Tibial nerve (tissue), 4 donors: ENCODE measurements around the gene ARHGAP27. TPM values are rescaled to one million over a fixed set of nuclear protein-coding genes. Genes with fewer than 3 reads are reported as not detected.
"Not testable (repeated sequence)": the region's sequence is repeated elsewhere in the genome, so short reads cannot be mapped to it uniquely, and the experiment has no call there.

Experiments
- DNase-seq, 2 donors: peaks; one replicate each; pipeline ENCODE4 v3.0.0-alpha.2; 2019; ENCODE audit warnings: low spot score in 2 of 2
- H3K27ac ChIP-seq, 4 donors: fragments of 200-600 bp; sonication (generic) in 3 of 4; one replicate each; pipeline ENCODE4 v1.5.1; 2017 to 2019; ENCODE audit warnings: mild to moderate bottlenecking in 1 of 4
- H3K27me3 ChIP-seq, 2 donors: fragments of 200-600 bp; sonication (generic) in 1 of 2; one replicate each; pipeline versions ENCODE4 v1.5.1 to v1.6.0; 2017 to 2019
- H3K36me3 ChIP-seq, 3 donors: fragments of 200-600 bp; sonication (generic); one replicate each; pipeline ENCODE4 v1.5.1; 2018 to 2019
- H3K4me1 ChIP-seq, 4 donors: fragments of 200-600 bp; sonication (generic) in 3 of 4; one replicate each; pipeline ENCODE4 v1.5.1; 2017 to 2019
- H3K4me3 ChIP-seq, 4 donors: fragments of 200-600 bp; sonication (generic) in 3 of 4; one replicate each; pipeline ENCODE4 v1.5.1; 2017 to 2019; ENCODE audit warnings: mild to moderate bottlenecking in 1 of 4, moderate library complexity in 1 of 4
- H3K9me3 ChIP-seq, 4 donors: fragments of 200-600 bp; sonication (generic) in 3 of 4; one replicate each; pipeline ENCODE4 v1.5.1; 2017 to 2019
- EP300 ChIP-seq, 2 donors: sonication (generic); formaldehyde crosslinking; IDR thresholded peaks; one replicate each; pipeline ENCODE4 v1.6.1; 2017; ENCODE audit warnings: antibody characterized with exemption in 2 of 2, mild to moderate bottlenecking in 1 of 2
- POLR2A ChIP-seq, 2 donors: fragments of 450-650 bp; IDR thresholded peaks; one replicate each; pipeline ENCODE4 v1.6.1; 2017; ENCODE audit warnings: antibody characterized with exemption in 2 of 2, mild to moderate bottlenecking in 2 of 2, moderate library complexity in 2 of 2
- WGBS, 2 donors: methylation state at CpG; one replicate each; pipeline ENCODE4 v1.1.5; 2018; 5-methylcytosine and 5-hydroxymethylcytosine counted together
- total RNA-seq, 4 donors: library from RNA; depleted of rRNA; stranded (reverse); fragments of >200 nt; gene quantifications; one replicate each; pipeline ENCODE4 v1.1.0, GENCODE V29; 2016
- TF ChIP-seq, protein P1 (sequence below), 5 experiments: fragments of 200-600 bp in 3 of 5; fragments of 450-650 bp in 2 of 5; sonication (generic) in 3 of 5; IDR thresholded peaks; one replicate each; pipeline ENCODE4 v1.5.1; 2016 to 2019; ENCODE audit warnings: antibody characterized with exemption in 5 of 5, mild to moderate bottlenecking in 3 of 5, moderate library complexity in 2 of 5

ARHGAP27 gene
- total RNA-seq, 4 donors from 2014 or later, result 18.4 to 36.3 (median 22.5) TPM

DNA sequence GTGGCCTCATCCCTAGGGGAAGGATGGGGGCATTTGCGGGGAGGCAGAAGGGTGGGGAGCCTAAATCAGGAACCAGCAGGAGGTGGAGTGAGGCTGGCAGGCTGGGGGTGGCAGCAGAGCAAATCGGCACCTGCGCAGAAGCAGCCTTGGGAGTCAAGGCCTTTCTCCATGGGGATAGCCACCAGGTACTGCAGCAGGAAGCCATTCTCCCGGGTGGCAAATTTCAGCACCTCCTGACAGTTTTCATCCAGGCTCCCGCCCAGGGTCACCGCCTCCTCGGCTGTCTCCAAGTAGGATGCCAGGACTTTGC, 20.5 kb upstream of the ARHGAP27 start:
- H3K4me1 ChIP-seq, DNase-seq, H3K27me3 ChIP-seq, H3K4me3 ChIP-seq, H3K9me3 ChIP-seq, H3K27ac ChIP-seq: not testable (repeated sequence)
- H3K36me3 ChIP-seq, result peaks cover 0 to 71% (median 0%) of the 10 kb centered on the region in 3 donors
- WGBS, 2 donors, result 57 to 97% methylated on average over 2 to 3 of the region's 7 CpGs

DNA sequence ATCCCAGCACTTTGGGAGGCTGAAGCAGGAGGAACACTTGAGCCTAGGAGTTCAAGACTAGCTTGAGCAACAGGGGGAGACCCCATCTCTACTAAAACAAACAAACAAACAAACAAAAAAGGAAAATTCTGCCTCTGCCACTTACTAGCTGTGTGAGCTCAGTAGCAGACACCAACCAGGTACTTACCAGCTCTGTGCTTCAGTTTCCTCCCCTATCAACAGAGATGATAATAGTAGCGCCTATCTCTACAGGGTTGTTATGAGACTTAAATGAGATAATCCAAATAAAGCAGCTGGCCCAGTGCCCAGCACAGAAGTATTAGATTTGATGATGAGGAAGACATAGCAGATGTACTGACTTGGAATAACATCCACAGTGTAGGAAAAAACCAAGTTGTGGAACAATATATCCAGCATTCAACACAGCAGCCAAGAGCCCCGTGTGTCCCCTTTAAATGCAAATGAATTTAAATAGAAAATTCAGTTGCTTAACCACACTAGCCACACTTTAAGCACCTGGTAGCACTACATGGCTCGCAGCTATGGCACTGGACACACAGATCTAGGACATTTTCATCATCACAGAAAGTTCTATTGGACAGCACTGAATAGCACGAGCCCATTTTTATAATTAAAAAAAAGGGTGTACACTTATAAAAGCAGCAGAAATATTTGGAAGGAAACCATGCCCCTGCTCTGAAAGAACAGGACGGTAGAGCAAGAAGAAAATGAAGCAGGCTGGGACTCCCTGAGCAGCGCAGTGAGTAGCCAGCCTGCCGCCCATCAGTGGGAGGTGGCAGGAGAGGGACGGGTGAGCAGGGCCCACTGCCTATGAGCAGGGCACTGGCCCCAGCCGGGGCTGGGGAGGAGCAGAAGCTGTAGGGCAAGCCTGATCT, 19.9 kb upstream of the ARHGAP27 start:
- H3K9me3 ChIP-seq, H3K4me1 ChIP-seq, H3K27me3 ChIP-seq, DNase-seq, H3K4me3 ChIP-seq, H3K27ac ChIP-seq: not testable (repeated sequence)
- 72 to 84% methylated on average over 9 of the region's 9 CpGs for WGBS, 2 donors
- peaks cover 0 to 75% (median 0%) of the 10 kb centered on the region in 3 donors for H3K36me3 ChIP-seq

DNA sequence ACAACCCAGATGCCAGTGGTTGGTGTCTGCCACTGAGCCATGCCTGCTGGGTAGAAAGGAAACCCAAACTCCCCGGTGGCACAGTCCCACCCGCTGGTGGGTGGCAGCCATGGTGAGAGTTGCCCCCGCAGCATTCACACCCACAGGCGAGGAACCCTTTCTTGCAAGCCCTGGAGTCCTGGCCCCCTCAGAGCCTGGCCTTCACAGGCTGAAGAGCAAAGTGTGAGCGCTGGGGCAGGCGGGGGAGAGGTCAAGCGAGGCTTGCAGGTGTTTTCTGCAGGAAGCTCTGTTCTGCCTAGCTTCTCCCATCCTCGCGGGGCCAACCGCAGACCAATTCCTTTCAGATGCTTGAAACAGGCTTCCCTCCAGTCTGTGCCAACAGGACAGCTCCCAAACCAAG, 19.0 kb upstream of the ARHGAP27 start:
- H3K36me3 ChIP-seq, result peaks cover 0 to 77% (median 0%) of the 10 kb centered on the region in 3 donors
- not testable (repeated sequence) for H3K4me3 ChIP-seq, H3K27ac ChIP-seq, H3K9me3 ChIP-seq, DNase-seq, H3K27me3 ChIP-seq, H3K4me1 ChIP-seq
- 68 to 82% methylated on average over 3 to 4 of the region's 10 CpGs for WGBS, 2 donors

DNA sequence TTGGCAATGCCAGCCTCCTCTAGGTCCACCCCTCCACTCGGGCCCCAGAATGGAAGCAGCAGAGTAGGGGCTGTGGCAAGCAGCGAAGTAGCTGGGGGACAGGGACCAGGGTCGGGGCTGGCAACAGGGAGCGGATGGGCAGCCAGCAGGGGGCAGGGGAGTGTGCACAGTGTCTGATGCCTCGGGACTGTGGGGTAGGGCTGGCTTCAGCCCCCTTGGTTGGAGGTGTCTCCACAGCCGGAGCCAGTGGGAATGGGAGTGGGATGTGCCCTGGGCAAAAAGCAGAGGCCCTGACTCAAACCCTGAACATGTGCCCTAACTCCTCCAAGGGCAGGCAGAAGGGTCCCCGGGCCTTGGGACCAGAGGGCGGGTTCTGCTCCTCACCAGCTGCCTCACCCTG, 18.5 kb upstream of the ARHGAP27 start:
- TF ChIP-seq EP300 (IDR thresholded peaks at IDR 0.05) (no peak), POLR2A (IDR thresholded peaks at IDR 0.05) (no peak)
- TF ChIP-seq, protein P1, sequence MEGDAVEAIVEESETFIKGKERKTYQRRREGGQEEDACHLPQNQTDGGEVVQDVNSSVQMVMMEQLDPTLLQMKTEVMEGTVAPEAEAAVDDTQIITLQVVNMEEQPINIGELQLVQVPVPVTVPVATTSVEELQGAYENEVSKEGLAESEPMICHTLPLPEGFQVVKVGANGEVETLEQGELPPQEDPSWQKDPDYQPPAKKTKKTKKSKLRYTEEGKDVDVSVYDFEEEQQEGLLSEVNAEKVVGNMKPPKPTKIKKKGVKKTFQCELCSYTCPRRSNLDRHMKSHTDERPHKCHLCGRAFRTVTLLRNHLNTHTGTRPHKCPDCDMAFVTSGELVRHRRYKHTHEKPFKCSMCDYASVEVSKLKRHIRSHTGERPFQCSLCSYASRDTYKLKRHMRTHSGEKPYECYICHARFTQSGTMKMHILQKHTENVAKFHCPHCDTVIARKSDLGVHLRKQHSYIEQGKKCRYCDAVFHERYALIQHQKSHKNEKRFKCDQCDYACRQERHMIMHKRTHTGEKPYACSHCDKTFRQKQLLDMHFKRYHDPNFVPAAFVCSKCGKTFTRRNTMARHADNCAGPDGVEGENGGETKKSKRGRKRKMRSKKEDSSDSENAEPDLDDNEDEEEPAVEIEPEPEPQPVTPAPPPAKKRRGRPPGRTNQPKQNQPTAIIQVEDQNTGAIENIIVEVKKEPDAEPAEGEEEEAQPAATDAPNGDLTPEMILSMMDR (IDR thresholded peaks at IDR 0.05), result no peak

DNA sequence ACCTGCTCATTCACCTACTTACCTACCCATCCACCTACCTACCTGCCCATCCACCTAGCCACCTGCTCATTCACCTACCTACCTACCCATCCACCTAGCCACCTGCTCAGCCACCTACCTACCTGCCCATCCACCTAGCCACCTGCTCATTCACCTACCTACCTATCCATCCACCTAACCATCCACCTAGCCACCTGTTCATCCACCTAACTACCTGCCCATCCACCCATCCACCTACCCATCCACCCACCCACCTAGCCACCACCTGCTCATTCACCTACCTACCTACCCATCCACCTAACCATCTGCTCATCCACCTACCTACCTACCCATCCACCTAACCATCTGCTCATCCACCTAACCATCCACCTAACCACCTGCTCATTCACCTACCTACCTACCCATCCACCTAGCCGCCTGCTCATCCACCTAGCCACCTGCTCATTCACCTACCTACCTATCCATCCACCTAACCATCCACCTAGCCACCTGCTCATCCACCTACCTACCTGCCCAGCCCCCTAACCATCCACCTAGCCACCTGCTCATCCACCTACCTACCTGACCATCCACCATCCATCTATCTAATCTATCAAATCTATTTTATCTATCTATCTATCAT, 17.1 kb upstream of the ARHGAP27 start:
- 92 to 97% methylated on average over 1 of the region's 1 CpG for WGBS, 2 donors
- not testable (repeated sequence) for H3K9me3 ChIP-seq, H3K4me3 ChIP-seq, H3K27ac ChIP-seq, H3K27me3 ChIP-seq, DNase-seq
- Histone ChIP-seq H3K36me3 (peaks cover 0 to 76% (median 0%) of the 10 kb centered on the region in 3 donors), H3K4me1 (peaks cover 0 to 11% (median 0%) of the 10 kb centered on the region in 4 donors)

More for the DNA sequence above, 18.5 kb upstream of the ARHGAP27 start:
- no peak overlapping the region for H3K27ac ChIP-seq
- no peaks in the 10 kb centered on the region for H3K9me3 ChIP-seq
- no peak for DNase-seq
- peaks cover 0 to 74% (median 0%) of the 10 kb centered on the region in 3 donors for H3K36me3 ChIP-seq
- WGBS, 2 donors, result 85 to 88% methylated on average over 7 of the region's 8 CpGs
- peaks cover 0 to 7% (median 0%) of the 10 kb centered on the region in 4 donors for H3K4me1 ChIP-seq
- no peak overlapping the region for H3K4me3 ChIP-seq
- H3K27me3 ChIP-seq, result no peaks in the 10 kb centered on the region

DNA sequence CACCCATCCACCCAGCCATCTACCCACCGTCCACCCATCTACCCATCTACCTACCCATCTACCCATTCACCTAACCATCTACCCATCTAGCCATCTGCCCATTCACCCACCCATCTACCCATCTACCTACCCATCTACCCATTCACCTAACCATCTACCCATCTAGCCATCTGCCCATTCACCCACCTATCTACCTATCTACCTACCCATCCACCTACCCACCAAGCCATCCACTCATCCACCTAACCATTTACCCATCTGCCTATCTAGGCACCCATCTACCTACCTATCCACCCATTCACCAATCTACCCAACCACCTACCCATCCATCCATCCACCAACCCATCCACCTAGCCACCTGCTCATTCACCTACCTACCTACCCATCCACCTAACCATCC, 16.6 kb upstream of the ARHGAP27 start:
- H3K27me3 ChIP-seq, DNase-seq, H3K27ac ChIP-seq, H3K4me3 ChIP-seq, H3K9me3 ChIP-seq: not testable (repeated sequence)
- Histone ChIP-seq H3K36me3 (peaks cover 0 to 76% (median 0%) of the 10 kb centered on the region in 3 donors), H3K4me1 (peaks cover 0 to 11% (median 0%) of the 10 kb centered on the region in 4 donors)
- 90 to 96% methylated on average over 1 of the region's 1 CpG for WGBS, 2 donors

DNA sequence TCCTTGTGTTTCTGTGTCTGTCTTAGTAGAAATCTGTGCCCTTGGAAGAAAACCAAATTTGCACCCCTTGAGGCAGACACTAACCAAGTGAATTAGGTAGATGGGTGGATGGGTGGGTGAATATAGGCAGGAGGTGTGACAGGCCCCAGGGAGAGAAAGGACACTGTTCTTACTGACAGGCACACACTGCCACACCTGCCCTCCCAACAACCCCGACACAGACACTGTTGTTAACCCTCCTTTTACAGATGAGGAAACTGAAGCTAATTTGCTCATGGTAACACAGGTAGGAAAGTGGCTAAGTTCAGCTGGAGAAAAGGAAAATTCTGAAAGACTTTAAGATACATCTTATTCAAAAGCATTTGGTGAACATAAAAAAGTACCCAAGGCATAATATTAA, 15.8 kb upstream of the ARHGAP27 start:
- not testable (repeated sequence) for H3K4me3 ChIP-seq, H3K27ac ChIP-seq, H3K27me3 ChIP-seq, DNase-seq, H3K9me3 ChIP-seq
- H3K36me3 ChIP-seq, result peaks cover 0 to 76% (median 0%) of the 10 kb centered on the region in 3 donors
- peaks cover 0 to 11% (median 0%) of the 10 kb centered on the region in 4 donors for H3K4me1 ChIP-seq
- 86% methylated on average over 1 of the region's 1 CpG; no CpG with 5 or more reads in 1 of the 2 donors for WGBS, 2 donors

DNA sequence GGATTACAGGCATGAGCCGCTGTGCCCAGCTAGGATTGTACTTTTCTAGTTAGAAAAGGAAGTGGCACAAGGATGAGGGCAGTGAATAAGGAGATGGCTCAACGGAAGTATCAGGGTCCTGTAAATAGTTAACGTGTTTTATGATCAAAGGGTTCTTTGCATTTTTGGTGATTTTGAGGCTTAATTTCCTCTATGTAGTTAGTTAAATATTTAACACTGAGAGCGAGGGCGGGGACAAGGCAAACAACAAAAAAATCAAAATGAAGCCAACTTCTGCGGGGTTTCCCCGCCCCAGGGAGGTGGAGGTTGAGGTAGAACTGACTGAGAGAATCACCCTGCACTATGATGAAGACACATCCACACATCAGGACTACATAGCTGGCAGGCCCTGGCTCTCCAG, 15.4 kb upstream of the ARHGAP27 start:
- DNase-seq, H3K4me3 ChIP-seq, H3K9me3 ChIP-seq, H3K27me3 ChIP-seq: not testable (repeated sequence)
- Histone ChIP-seq H3K36me3 (peaks cover 0 to 76% (median 0%) of the 10 kb centered on the region in 3 donors), H3K27ac (peak overlapping the region in 2 of 4 donors; percentile 25 to 63), H3K4me1 (peaks cover 0 to 11% (median 0%) of the 10 kb centered on the region in 4 donors)
- WGBS, 2 donors, result 77 to 91% methylated on average over 7 of the region's 7 CpGs

DNA sequence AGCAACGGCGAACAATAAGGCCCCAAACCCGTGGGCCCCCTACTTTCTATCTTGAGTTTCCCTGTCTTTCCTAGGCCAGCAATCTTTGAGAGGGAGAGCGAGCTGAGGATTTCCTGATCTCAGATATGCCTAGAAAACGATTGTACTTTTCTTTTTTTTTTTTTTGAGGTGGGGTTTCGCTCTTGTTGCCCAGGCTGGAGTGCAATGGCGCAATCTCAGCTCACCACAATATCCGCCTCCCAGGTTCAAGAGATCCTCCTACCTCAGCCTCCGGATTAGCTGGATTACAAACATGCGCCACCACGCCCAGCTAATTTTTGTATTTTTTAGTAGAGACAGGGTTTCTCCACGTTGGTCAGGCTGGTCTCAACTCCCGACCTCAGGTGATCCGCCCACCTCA, 15.0 kb upstream of the ARHGAP27 start:
- not testable (repeated sequence) for H3K4me3 ChIP-seq, DNase-seq, H3K9me3 ChIP-seq, H3K27me3 ChIP-seq
- Histone ChIP-seq H3K27ac (peak overlapping the region in 2 of 4 donors; percentile 63 to 82), H3K4me1 (peaks cover 0 to 11% (median 0%) of the 10 kb centered on the region in 4 donors), H3K36me3 (peaks cover 0 to 73% (median 0%) of the 10 kb centered on the region in 3 donors)
- 66 to 80% methylated on average over 14 of the region's 14 CpGs for WGBS, 2 donors

DNA sequence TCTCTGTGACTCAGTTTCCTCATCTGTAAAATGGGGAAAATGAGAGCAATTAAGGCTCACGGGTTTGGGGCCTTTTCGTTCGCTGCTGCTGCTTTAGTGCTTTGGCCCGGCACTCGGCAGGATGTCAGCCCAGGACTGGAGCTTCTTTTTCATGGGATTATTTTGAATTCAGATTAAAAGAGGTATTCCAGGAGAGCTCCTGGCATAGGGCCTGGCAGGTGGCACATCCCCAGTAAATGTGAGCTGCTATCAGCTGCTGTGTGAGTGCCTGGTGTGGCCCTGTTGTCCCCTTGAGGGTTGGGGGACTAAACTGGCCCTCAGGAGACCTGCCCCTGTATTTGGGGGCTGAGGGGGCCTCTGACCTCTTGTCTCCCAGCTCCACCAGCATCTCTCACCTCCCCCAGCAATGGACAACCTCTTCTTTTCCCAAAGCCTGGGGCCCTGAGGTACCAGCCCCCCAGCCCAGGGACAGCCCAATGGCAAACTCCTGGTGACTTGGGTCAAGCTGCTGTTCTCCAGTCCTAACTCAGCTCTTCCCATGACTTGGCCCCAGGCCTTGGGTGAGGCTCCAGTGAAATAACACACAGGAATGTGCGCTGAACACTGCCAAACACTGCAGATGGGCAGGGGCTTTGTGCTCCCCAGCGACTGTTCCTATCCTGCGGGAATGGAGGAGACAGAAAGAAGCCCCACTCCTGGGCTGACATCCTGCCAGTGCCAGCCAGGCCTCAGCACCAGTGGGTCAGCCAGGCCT, 14.4 kb upstream of the ARHGAP27 start:
- H3K27ac ChIP-seq, result peak overlapping the region in 2 of 4 donors; percentile 63 to 82

DNA sequence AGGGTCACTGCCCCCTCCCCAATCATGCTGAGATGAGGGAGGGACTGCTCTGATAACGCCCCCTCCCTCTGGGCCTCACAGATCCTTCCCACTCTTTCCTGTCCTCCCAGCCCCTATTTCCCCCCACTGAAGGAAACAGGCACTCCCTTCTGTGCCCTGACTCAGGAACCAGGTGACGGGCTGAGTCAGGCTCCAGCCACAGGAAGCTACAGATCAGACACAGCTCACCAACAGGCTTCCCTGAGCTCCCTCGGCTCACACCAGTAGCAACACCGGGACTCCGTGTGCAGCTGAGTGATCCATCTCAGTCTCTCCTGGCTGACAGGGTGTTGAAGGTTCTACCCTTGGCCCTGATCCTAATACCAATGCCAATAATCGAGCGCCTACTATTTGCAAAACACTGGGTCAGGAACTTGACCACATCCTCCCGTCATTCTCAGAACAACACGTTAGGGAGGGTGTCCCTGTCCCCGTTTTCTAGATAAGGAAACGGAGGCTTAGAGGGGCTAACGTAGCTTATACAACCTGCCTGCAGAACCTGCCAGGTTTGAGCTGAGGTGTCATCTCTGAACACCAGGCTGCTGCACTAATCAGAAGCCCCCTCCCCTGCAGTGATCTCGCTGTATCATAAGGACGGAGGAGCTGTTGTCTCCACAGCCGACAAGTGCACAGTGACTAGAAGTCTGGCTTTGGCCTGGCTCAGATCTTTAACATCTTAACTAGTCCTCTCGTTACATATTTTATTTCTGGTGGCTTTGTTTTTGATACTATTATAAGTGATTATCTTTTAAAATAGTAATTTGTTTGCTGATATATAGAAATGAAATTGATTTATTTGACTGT, 13.5 kb upstream of the ARHGAP27 start:
- H3K4me3 ChIP-seq, DNase-seq, H3K27me3 ChIP-seq, H3K27ac ChIP-seq, H3K9me3 ChIP-seq: not testable (repeated sequence)
- H3K4me1 ChIP-seq, result peaks cover 0 to 11% (median 0%) of the 10 kb centered on the region in 4 donors
- 66 to 78% methylated on average over 15 of the region's 16 CpGs for WGBS, 2 donors
- H3K36me3 ChIP-seq, result peaks cover 0 to 83% (median 0%) of the 10 kb centered on the region in 3 donors

More for the DNA sequence above, 14.4 kb upstream of the ARHGAP27 start:
- peaks cover 0 to 11% (median 0%) of the 10 kb centered on the region in 4 donors for H3K4me1 ChIP-seq
- H3K27me3 ChIP-seq, H3K4me3 ChIP-seq, DNase-seq, H3K9me3 ChIP-seq: not testable (repeated sequence)
- peaks cover 0 to 79% (median 0%) of the 10 kb centered on the region in 3 donors for H3K36me3 ChIP-seq
- 84 to 86% methylated on average over 8 of the region's 8 CpGs for WGBS, 2 donors
